Measurements from ENCODE around the gene ELOVL2.

GRCh38 chr6:11044712-11045167, 635 bp upstream of the ELOVL2 start:
- TF ChIP-seq CTCF (IDR thresholded peaks at IDR 0.05) (no peak), EP300 (IDR thresholded peaks at IDR 0.05) (no peak), POLR2AphosphoS5 (IDR thresholded peaks at IDR 0.05) (no peak), POLR2A (IDR thresholded peaks at IDR 0.05) (no peak)

Measured in sigmoid colon (tissue), 4 donors.